K562 (cell line): ENCODE data around the gene ZNF33A. TPM values are rescaled to one million over a fixed set of nuclear protein-coding genes. Genes with fewer than 3 reads are reported as not detected.

Experiments used
- ATF3 ChIP-seq, 2 experiments: fragments of 450-650 bp in 1 of 2; sonication (generic) in 1 of 2; formaldehyde crosslinking in 1 of 2; IDR thresholded peaks in 1 of 2; conservative IDR thresholded peaks in 1 of 2; 2 replicates each; pipeline versions ENCODE4 v1.6.1 to v1.8.1; 2016 to 2023; ENCODE audit warnings: mild to moderate bottlenecking in 2 of 2, moderate library complexity in 2 of 2, inconsistent platforms in 1 of 2, missing genetic modification reagents in 1 of 2
- BRD9 ChIP-seq: fragments of 450-650 bp; IDR thresholded peaks from 2 replicates; pipeline ENCODE4 v1.6.1; 2018; ENCODE audit warnings: low read depth; ENCODE audit not compliant: partially characterized antibody
- EP400 ChIP-seq: fragments of 450-650 bp; IDR thresholded peaks from 2 replicates; pipeline ENCODE4 v1.6.1; 2017; ENCODE audit warnings: antibody characterized with exemption, mild to moderate bottlenecking, moderate library complexity
- IFI16 ChIP-seq: fragments of 250-450 bp; sonication (Bioruptor Pico); IDR thresholded peaks from 2 replicates; pipeline ENCODE4 v2.1.2; 2022; ENCODE audit warnings: mild to moderate bottlenecking, inconsistent platforms
- MTA2 ChIP-seq: fragments of 450-650 bp; IDR thresholded peaks from 2 replicates; pipeline ENCODE4 v1.6.1; 2016; ENCODE audit warnings: low read depth
- POLR3A ChIP-seq: IDR thresholded peaks from 2 replicates; pipeline ENCODE4 v1.6.1; 2011; ENCODE audit warnings: borderline replicate concordance, mild to moderate bottlenecking, moderate library complexity; ENCODE audit not compliant: insufficient read length, insufficient read depth; ENCODE audit errors: extremely low read depth
- TSHZ1 ChIP-seq: fragments of 250-450 bp; sonication (Bioruptor Pico); IDR thresholded peaks from 2 replicates; pipeline ENCODE4 v1.4.0; 2020; ENCODE audit warnings: mild to moderate bottlenecking, moderate library complexity
- ZFP1 ChIP-seq: fragments of 450-650 bp; formaldehyde crosslinking; IDR thresholded peaks from 2 replicates; pipeline ENCODE4 v1.4.0; 2020; ENCODE audit warnings: mild to moderate bottlenecking, mixed read lengths
- ZNF121 ChIP-seq: sonication (generic); formaldehyde crosslinking; conservative IDR thresholded peaks from 2 replicates; pipeline ENCODE4 v1.8.0; 2022; ENCODE audit warnings: missing genetic modification reagents
- ZNF133 ChIP-seq: fragments of 250-450 bp; sonication (Bioruptor Pico); IDR thresholded peaks from 2 replicates; pipeline ENCODE4 v1.4.0; 2020; ENCODE audit warnings: mild to moderate bottlenecking
- ZNF217 ChIP-seq: sonication (generic); formaldehyde crosslinking; IDR thresholded peaks from 2 replicates; pipeline ENCODE4 v1.8.0; 2022; ENCODE audit warnings: mild to moderate bottlenecking, missing genetic modification reagents
- polyA plus RNA-seq, 8 experiments: library from polyadenylated mRNA; depleted of rRNA in 4 of 8; stranded (reverse) in 5 of 8; unstranded in 3 of 8; fragments of >200 nt; fragmentation: Nextera tagmentation in 2 of 8; fragmentation: Illumina TruSeq in 1 of 8; extraction: Ambion mirVana in 2 of 8; extraction: Trizol in 1 of 8; gene quantifications; 2 replicates each; pipeline versions ENCODE4 v1.2.1 to v1.2.3, GENCODE V29; 2011 to 2014; ENCODE audit warnings: inconsistent platforms in 1 of 8, missing spikeins in 1 of 8
- total RNA-seq, 7 experiments: library from RNA; depleted of rRNA in 6 of 7; stranded (reverse); fragments of >200 nt in 6 of 7; fragmentation: Illumina TruSeq in 2 of 7; extraction: Trizol in 2 of 7; gene quantifications; 2 replicates each; pipeline versions ENCODE4 v1.2.1 to v1.2.3, GENCODE V29; 2011 to 2021; ENCODE audit warnings: low replicate concordance in 1 of 7
- TF ChIP-seq, protein P1 (sequence below): fragments of 450-650 bp; formaldehyde crosslinking; IDR thresholded peaks from 2 replicates; pipeline ENCODE4 v1.4.0; 2022; ENCODE audit warnings: missing genetic modification characterization
- TF ChIP-seq, protein P2 (sequence below): fragments of 450-650 bp; conservative IDR thresholded peaks from 2 replicates; pipeline ENCODE4 v1.6.1; 2016; ENCODE audit warnings: missing genetic modification characterization, low read depth, mild to moderate bottlenecking, missing compliant biosample characterization, moderate library complexity
- TF ChIP-seq, protein P3 (sequence below), 2 experiments: fragments of 150-350 bp in 1 of 2; IDR thresholded peaks; 2 replicates each; pipeline ENCODE4 v1.6.1; 2012 to 2016; ENCODE audit warnings: low read depth in 2 of 2, low read length in 2 of 2, mild to moderate bottlenecking in 1 of 2, moderate library complexity in 1 of 2

Gene ZNF33A
- total and polyA plus RNA-seq, 9 of the 15 experiments (the other 6 are each of a cell fraction or from before 2014, with no cell fraction given) = 8.1 to 27.5 (median 16.4) TPM

DNA sequence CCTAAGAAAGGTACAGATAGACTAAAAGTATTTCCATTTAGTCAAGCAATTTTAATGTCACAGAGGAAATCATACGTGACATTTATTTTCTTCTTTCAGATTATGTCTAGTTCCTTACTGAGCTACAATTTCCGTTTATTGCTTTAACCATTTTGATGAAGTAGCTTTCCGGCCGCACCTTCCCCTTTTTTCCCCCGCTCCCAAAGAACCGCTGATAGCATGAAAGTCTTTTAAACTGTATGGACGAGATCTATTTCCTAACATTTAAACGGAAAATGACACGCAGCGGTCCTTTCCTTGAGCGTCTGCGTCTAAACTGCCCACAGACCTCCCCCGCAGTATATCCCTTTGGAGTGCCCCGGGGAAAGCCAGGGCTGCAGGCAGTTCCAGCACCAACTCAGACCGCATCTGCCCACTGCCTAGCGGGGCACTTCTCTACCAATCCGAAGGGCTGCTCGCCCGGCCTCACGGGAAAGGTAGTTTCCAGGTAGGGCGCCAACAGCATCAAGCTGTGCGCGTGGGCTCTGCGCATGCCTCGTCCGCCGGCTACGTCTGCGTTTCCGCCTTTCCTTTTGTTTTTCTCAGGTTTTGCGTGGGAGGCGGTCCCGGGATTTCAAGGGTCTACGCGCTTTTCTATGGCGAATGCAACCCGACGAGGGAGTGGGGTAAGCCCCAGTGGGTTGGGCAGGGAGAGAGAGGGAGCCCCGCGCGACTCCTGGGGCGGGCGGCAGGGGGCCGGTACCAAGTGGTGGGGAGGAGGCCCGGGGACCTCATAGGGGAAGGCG is at the start of gene ZNF33A (continued):
- no peak for TF ChIP-seq TSHZ1 (CRISPR knock-in tag)
- no peak for TF ChIP-seq ATF3 (IDR thresholded peaks at IDR 0.05)
- no peak for TF ChIP-seq ATF3 (CRISPR knock-in tag; conservative IDR thresholded peaks at IDR 0.05)
- TF ChIP-seq, protein P1, sequence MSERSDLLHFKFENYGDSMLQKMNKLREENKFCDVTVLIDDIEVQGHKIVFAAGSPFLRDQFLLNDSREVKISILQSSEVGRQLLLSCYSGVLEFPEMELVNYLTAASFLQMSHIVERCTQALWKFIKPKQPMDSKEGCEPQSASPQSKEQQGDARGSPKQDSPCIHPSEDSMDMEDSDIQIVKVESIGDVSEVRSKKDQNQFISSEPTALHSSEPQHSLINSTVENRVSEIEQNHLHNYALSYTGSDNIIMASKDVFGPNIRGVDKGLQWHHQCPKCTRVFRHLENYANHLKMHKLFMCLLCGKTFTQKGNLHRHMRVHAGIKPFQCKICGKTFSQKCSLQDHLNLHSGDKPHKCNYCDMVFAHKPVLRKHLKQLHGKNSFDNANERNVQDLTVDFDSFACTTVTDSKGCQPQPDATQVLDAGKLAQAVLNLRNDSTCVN = no peak
- TF ChIP-seq, protein P2, sequence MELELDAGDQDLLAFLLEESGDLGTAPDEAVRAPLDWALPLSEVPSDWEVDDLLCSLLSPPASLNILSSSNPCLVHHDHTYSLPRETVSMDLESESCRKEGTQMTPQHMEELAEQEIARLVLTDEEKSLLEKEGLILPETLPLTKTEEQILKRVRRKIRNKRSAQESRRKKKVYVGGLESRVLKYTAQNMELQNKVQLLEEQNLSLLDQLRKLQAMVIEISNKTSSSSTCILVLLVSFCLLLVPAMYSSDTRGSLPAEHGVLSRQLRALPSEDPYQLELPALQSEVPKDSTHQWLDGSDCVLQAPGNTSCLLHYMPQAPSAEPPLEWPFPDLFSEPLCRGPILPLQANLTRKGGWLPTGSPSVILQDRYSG (tag) = no peak
- TF ChIP-seq MTA2 = 0 out of 2 replicates have a peak, but pooled peaks have one; percentile 5
- no peak for TF ChIP-seq IFI16 (CRISPR knock-in tag)
- TF ChIP-seq ZNF121 = no peak
- TF ChIP-seq ZNF133 = no peak
- no peak for TF ChIP-seq POLR3A
- no peak for TF ChIP-seq BRD9
- TF ChIP-seq ZNF217 = no peak
- no peak for TF ChIP-seq ZFP1 (CRISPR knock-in tag)
- TF ChIP-seq, protein P3, sequence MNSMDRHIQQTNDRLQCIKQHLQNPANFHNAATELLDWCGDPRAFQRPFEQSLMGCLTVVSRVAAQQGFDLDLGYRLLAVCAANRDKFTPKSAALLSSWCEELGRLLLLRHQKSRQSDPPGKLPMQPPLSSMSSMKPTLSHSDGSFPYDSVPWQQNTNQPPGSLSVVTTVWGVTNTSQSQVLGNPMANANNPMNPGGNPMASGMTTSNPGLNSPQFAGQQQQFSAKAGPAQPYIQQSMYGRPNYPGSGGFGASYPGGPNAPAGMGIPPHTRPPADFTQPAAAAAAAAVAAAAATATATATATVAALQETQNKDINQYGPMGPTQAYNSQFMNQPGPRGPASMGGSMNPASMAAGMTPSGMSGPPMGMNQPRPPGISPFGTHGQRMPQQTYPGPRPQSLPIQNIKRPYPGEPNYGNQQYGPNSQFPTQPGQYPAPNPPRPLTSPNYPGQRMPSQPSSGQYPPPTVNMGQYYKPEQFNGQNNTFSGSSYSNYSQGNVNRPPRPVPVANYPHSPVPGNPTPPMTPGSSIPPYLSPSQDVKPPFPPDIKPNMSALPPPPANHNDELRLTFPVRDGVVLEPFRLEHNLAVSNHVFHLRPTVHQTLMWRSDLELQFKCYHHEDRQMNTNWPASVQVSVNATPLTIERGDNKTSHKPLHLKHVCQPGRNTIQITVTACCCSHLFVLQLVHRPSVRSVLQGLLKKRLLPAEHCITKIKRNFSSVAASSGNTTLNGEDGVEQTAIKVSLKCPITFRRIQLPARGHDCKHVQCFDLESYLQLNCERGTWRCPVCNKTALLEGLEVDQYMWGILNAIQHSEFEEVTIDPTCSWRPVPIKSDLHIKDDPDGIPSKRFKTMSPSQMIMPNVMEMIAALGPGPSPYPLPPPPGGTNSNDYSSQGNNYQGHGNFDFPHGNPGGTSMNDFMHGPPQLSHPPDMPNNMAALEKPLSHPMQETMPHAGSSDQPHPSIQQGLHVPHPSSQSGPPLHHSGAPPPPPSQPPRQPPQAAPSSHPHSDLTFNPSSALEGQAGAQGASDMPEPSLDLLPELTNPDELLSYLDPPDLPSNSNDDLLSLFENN (IDR thresholded peaks at IDR 0.05; ENCODE audit: low read depth in 2 of 2, low read length in 2 of 2) = no peak; a peak in 1 of 4 replicates
- peak; percentile 90 for TF ChIP-seq EP400
